Measurements from ENCODE around the gene PARD3.
A peak's percentile ranks its signal among the peaks of the same experiment; 100 is the strongest.

PARD3 gene

GRCh38 chr10:34524369-34525091 lies 290.6 kb downstream of the PARD3 start:
- DNase-seq = no peak

- DNase-seq = no peak
Observed at GRCh38 chr10:34523017-34523767, 291.9 kb downstream of the PARD3 start.

- DNase-seq = no peak
Observed at GRCh38 chr10:34522546-34522945, 292.6 kb downstream of the PARD3 start.

GRCh38 chr10:34520510-34520909 lies 294.6 kb downstream of the PARD3 start:
- DNase-seq = no peak

- no peak for DNase-seq
Observed at GRCh38 chr10:34520084-34520483, 295.0 kb downstream of the PARD3 start.

- DNase-seq = no peak
Observed at GRCh38 chr10:34514290-34514689, 300.8 kb downstream of the PARD3 start.

GRCh38 chr10:34513636-34514035 lies 301.5 kb downstream of the PARD3 start:
- no peak for DNase-seq

GRCh38 chr10:34507217-34507616 lies 307.9 kb downstream of the PARD3 start:
- DNase-seq = no peak

- no peak for DNase-seq
Observed at GRCh38 chr10:34506786-34507185, 308.3 kb downstream of the PARD3 start.

- no peak for DNase-seq
Observed at GRCh38 chr10:34505338-34505737, 309.8 kb downstream of the PARD3 start.

GRCh38 chr10:34504534-34504933 lies 310.6 kb downstream of the PARD3 start:
- no peak for DNase-seq

GRCh38 chr10:34503704-34504103 lies 311.4 kb downstream of the PARD3 start:
- DNase-seq = no peak

- no peak for DNase-seq
Observed at GRCh38 chr10:34499612-34500279, 315.4 kb downstream of the PARD3 start.

- DNase-seq = no peak
Observed at GRCh38 chr10:34498821-34499220, 316.3 kb downstream of the PARD3 start.

GRCh38 chr10:34495938-34496337 lies 319.2 kb downstream of the PARD3 start:
- no peak for DNase-seq

GRCh38 chr10:34494012-34494411 lies 321.1 kb downstream of the PARD3 start:
- DNase-seq = no peak

- DNase-seq = peak in 1 of 2 experiments; percentile 5
Observed at GRCh38 chr10:34492081-34492480, 323.0 kb downstream of the PARD3 start.

GRCh38 chr10:34491678-34492077 lies 323.4 kb downstream of the PARD3 start:
- DNase-seq = no peak

GRCh38 chr10:34489973-34490745 lies 324.9 kb downstream of the PARD3 start:
- DNase-seq = no peak

GRCh38 chr10:34489411-34489810 lies 325.7 kb downstream of the PARD3 start:
- DNase-seq = no peak

GRCh38 chr10:34488476-34489130 lies 326.5 kb downstream of the PARD3 start:
- DNase-seq = no peak

- no peak for DNase-seq
Observed at GRCh38 chr10:34486008-34486407, 329.1 kb downstream of the PARD3 start.

- DNase-seq = no peak
Observed at GRCh38 chr10:34484164-34484563, 330.9 kb downstream of the PARD3 start.
